H1 (cell line): ENCODE data around the gene MARCHF10. TPM values are rescaled to one million over a fixed set of nuclear protein-coding genes. Genes with fewer than 3 reads are reported as not detected.

ENCODE experiments used
- CBX8 ChIP-seq: fragments of 300-800, 300-1000 bp; sonication (generic); IDR thresholded peaks from 2 replicates; pipeline ENCODE4 v1.7.1; 2016; ENCODE audit warnings: low read depth, low read length, borderline replicate concordance
- GABPA ChIP-seq: IDR thresholded peaks from 2 replicates; pipeline ENCODE4 v1.6.1; 2011; ENCODE audit warnings: mild to moderate bottlenecking, low read length, moderate library complexity, borderline replicate concordance; ENCODE audit not compliant: insufficient read depth
- RFX5 ChIP-seq: IDR thresholded peaks from 2 replicates; pipeline ENCODE4 v1.6.1; 2011; ENCODE audit warnings: low read depth, low read length, improper control_type of control experiment, borderline replicate concordance
- SAP30 ChIP-seq: fragments of 300-600 bp; sonication (generic); IDR thresholded peaks from 2 replicates; pipeline ENCODE4 v1.7.1; 2012; ENCODE audit warnings: low read length, moderate library complexity, mild to moderate bottlenecking, inconsistent platforms; ENCODE audit not compliant: insufficient read depth, insufficient replicate concordance
- SUZ12 ChIP-seq: fragments of 200-600 bp; sonication (generic); IDR thresholded peaks from 2 replicates; pipeline ENCODE4 v1.6.1; 2012; ENCODE audit warnings: mild to moderate bottlenecking, inconsistent platforms, low read length, moderate library complexity, mixed read lengths
- TAF7 ChIP-seq: optimal IDR thresholded peaks from 2 replicates; pipeline ENCODE3; 2011; ENCODE audit warnings: low read depth, mild to moderate bottlenecking, inconsistent platforms, low read length, moderate library complexity, borderline replicate concordance
- TBP ChIP-seq: IDR thresholded peaks from 2 replicates; pipeline ENCODE4 v1.6.1; 2011; ENCODE audit warnings: low read depth, low read length, improper control_type of control experiment
- polyA plus RNA-seq, 7 experiments: library from polyadenylated mRNA; depleted of rRNA in 3 of 7; stranded (reverse) in 5 of 7; unstranded in 2 of 7; fragments of >200 nt in 5 of 7; fragments of 200-250 nt in 2 of 7; gene quantifications; 1 replicate in 5 of 7; 2 replicates in 1 of 7; 4 replicates in 1 of 7; pipeline versions ENCODE4 v1.2.1 to v1.2.3, GENCODE V29; 2011 to 2013; ENCODE audit warnings: missing spikeins in 2 of 7, mixed read lengths in 2 of 7
- total RNA-seq: library from RNA; stranded (reverse); fragmentation: NEBNext Ultra II Directional; extraction: Animal tissue kit (Norgen Biotek cat#: 25700); gene quantifications from 2 replicates; pipeline ENCODE4 v1.2.1, GENCODE V29; 2021
- TF ChIP-seq, protein P1 (sequence below): fragments of 300-600 bp; sonication (generic); IDR thresholded peaks from 2 replicates; pipeline ENCODE4 v1.7.1; 2012; ENCODE audit warnings: low read length, moderate library complexity, mild to moderate bottlenecking, inconsistent platforms; ENCODE audit not compliant: insufficient replicate concordance

Gene MARCHF10
- total and polyA plus RNA-seq, 2 of the 8 experiments (the other 6 are each of a cell fraction or from before 2014, with no cell fraction given), result 0.48 to 0.73 TPM

GRCh38 chr17:62702746-62703260, 105.3 kb downstream of the MARCHF10 start (continued):
- TF ChIP-seq, protein P1, sequence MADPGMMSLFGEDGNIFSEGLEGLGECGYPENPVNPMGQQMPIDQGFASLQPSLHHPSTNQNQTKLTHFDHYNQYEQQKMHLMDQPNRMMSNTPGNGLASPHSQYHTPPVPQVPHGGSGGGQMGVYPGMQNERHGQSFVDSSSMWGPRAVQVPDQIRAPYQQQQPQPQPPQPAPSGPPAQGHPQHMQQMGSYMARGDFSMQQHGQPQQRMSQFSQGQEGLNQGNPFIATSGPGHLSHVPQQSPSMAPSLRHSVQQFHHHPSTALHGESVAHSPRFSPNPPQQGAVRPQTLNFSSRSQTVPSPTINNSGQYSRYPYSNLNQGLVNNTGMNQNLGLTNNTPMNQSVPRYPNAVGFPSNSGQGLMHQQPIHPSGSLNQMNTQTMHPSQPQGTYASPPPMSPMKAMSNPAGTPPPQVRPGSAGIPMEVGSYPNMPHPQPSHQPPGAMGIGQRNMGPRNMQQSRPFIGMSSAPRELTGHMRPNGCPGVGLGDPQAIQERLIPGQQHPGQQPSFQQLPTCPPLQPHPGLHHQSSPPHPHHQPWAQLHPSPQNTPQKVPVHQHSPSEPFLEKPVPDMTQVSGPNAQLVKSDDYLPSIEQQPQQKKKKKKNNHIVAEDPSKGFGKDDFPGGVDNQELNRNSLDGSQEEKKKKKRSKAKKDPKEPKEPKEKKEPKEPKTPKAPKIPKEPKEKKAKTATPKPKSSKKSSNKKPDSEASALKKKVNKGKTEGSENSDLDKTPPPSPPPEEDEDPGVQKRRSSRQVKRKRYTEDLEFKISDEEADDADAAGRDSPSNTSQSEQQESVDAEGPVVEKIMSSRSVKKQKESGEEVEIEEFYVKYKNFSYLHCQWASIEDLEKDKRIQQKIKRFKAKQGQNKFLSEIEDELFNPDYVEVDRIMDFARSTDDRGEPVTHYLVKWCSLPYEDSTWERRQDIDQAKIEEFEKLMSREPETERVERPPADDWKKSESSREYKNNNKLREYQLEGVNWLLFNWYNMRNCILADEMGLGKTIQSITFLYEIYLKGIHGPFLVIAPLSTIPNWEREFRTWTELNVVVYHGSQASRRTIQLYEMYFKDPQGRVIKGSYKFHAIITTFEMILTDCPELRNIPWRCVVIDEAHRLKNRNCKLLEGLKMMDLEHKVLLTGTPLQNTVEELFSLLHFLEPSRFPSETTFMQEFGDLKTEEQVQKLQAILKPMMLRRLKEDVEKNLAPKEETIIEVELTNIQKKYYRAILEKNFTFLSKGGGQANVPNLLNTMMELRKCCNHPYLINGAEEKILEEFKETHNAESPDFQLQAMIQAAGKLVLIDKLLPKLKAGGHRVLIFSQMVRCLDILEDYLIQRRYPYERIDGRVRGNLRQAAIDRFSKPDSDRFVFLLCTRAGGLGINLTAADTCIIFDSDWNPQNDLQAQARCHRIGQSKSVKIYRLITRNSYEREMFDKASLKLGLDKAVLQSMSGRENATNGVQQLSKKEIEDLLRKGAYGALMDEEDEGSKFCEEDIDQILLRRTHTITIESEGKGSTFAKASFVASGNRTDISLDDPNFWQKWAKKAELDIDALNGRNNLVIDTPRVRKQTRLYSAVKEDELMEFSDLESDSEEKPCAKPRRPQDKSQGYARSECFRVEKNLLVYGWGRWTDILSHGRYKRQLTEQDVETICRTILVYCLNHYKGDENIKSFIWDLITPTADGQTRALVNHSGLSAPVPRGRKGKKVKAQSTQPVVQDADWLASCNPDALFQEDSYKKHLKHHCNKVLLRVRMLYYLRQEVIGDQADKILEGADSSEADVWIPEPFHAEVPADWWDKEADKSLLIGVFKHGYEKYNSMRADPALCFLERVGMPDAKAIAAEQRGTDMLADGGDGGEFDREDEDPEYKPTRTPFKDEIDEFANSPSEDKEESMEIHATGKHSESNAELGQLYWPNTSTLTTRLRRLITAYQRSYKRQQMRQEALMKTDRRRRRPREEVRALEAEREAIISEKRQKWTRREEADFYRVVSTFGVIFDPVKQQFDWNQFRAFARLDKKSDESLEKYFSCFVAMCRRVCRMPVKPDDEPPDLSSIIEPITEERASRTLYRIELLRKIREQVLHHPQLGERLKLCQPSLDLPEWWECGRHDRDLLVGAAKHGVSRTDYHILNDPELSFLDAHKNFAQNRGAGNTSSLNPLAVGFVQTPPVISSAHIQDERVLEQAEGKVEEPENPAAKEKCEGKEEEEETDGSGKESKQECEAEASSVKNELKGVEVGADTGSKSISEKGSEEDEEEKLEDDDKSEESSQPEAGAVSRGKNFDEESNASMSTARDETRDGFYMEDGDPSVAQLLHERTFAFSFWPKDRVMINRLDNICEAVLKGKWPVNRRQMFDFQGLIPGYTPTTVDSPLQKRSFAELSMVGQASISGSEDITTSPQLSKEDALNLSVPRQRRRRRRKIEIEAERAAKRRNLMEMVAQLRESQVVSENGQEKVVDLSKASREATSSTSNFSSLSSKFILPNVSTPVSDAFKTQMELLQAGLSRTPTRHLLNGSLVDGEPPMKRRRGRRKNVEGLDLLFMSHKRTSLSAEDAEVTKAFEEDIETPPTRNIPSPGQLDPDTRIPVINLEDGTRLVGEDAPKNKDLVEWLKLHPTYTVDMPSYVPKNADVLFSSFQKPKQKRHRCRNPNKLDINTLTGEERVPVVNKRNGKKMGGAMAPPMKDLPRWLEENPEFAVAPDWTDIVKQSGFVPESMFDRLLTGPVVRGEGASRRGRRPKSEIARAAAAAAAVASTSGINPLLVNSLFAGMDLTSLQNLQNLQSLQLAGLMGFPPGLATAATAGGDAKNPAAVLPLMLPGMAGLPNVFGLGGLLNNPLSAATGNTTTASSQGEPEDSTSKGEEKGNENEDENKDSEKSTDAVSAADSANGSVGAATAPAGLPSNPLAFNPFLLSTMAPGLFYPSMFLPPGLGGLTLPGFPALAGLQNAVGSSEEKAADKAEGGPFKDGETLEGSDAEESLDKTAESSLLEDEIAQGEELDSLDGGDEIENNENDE, result no peak
- TF ChIP-seq GABPA, result no peak
- no peak for TF ChIP-seq TBP
- TF ChIP-seq CBX8, result no peak
- no peak for TF ChIP-seq SUZ12
- no peak for TF ChIP-seq SAP30
- no peak for TF ChIP-seq TAF7
- no peak for TF ChIP-seq RFX5
